ENCODE data around the gene SHC2.

Gene SHC2

GRCh38 chr19:392375-392970 lies 68.4 kb downstream of the SHC2 start:
- TF ChIP-seq TOX (CRISPR knock-in tag; IDR thresholded peaks at IDR 0.05; ENCODE audit: borderline replicate concordance) (no peak), SNAI2 (CRISPR knock-in tag; IDR thresholded peaks at IDR 0.05) (no peak), ZNF70 (CRISPR knock-in tag; IDR thresholded peaks at IDR 0.05) (no peak), RARB (CRISPR knock-in tag; IDR thresholded peaks at IDR 0.05) (no peak), PPARA (CRISPR knock-in tag; IDR thresholded peaks at IDR 0.05; ENCODE audit: borderline replicate concordance) (no peak), TCF4 (CRISPR knock-in tag; IDR thresholded peaks at IDR 0.05; ENCODE audit: borderline replicate concordance) (no peak), ZFP3 (CRISPR knock-in tag; IDR thresholded peaks at IDR 0.05) (no peak), ZNF8 (CRISPR knock-in tag; IDR thresholded peaks at IDR 0.05) (no peak), CREB5 (CRISPR knock-in tag; IDR thresholded peaks at IDR 0.05; ENCODE audit: low read depth) (no peak), ZFP30 (CRISPR knock-in tag; IDR thresholded peaks at IDR 0.05) (no peak), CSRNP3 (CRISPR knock-in tag; IDR thresholded peaks at IDR 0.05) (no peak)
- TF ChIP-seq, protein P1, sequence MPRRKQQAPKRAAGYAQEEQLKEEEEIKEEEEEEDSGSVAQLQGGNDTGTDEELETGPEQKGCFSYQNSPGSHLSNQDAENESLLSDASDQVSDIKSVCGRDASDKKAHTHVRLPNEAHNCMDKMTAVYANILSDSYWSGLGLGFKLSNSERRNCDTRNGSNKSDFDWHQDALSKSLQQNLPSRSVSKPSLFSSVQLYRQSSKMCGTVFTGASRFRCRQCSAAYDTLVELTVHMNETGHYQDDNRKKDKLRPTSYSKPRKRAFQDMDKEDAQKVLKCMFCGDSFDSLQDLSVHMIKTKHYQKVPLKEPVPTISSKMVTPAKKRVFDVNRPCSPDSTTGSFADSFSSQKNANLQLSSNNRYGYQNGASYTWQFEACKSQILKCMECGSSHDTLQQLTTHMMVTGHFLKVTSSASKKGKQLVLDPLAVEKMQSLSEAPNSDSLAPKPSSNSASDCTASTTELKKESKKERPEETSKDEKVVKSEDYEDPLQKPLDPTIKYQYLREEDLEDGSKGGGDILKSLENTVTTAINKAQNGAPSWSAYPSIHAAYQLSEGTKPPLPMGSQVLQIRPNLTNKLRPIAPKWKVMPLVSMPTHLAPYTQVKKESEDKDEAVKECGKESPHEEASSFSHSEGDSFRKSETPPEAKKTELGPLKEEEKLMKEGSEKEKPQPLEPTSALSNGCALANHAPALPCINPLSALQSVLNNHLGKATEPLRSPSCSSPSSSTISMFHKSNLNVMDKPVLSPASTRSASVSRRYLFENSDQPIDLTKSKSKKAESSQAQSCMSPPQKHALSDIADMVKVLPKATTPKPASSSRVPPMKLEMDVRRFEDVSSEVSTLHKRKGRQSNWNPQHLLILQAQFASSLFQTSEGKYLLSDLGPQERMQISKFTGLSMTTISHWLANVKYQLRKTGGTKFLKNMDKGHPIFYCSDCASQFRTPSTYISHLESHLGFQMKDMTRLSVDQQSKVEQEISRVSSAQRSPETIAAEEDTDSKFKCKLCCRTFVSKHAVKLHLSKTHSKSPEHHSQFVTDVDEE (CRISPR knock-in tag; IDR thresholded peaks at IDR 0.05) = no peak
- TF ChIP-seq, protein P2, sequence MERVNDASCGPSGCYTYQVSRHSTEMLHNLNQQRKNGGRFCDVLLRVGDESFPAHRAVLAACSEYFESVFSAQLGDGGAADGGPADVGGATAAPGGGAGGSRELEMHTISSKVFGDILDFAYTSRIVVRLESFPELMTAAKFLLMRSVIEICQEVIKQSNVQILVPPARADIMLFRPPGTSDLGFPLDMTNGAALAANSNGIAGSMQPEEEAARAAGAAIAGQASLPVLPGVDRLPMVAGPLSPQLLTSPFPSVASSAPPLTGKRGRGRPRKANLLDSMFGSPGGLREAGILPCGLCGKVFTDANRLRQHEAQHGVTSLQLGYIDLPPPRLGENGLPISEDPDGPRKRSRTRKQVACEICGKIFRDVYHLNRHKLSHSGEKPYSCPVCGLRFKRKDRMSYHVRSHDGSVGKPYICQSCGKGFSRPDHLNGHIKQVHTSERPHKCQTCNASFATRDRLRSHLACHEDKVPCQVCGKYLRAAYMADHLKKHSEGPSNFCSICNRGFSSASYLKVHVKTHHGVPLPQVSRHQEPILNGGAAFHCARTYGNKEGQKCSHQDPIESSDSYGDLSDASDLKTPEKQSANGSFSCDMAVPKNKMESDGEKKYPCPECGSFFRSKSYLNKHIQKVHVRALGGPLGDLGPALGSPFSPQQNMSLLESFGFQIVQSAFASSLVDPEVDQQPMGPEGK (CRISPR knock-in tag; IDR thresholded peaks at IDR 0.05; ENCODE audit: borderline replicate concordance) = no peak
- no peak for ATAC-seq

GRCh38 chr19:391726-392374 lies 69.0 kb downstream of the SHC2 start:
- TF ChIP-seq ISL1 (CRISPR knock-in tag; IDR thresholded peaks at IDR 0.05) (no peak), SNAI2 (CRISPR knock-in tag; IDR thresholded peaks at IDR 0.05) (no peak), PPARA (CRISPR knock-in tag; IDR thresholded peaks at IDR 0.05; ENCODE audit: borderline replicate concordance) (no peak), ZFP30 (CRISPR knock-in tag; IDR thresholded peaks at IDR 0.05) (no peak), ESRRG (CRISPR knock-in tag; IDR thresholded peaks at IDR 0.05) (no peak), ZNF565 (CRISPR knock-in tag; conservative IDR thresholded peaks at IDR 0.05; ENCODE audit: low read depth) (no peak), OSR1 (CRISPR knock-in tag; IDR thresholded peaks at IDR 0.05) (no peak), CREB5 (CRISPR knock-in tag; IDR thresholded peaks at IDR 0.05; ENCODE audit: low read depth) (no peak), ARNTL (CRISPR knock-in tag; IDR thresholded peaks at IDR 0.05; ENCODE audit: borderline replicate concordance, low read depth) (no peak)
- TF ChIP-seq, protein P3, sequence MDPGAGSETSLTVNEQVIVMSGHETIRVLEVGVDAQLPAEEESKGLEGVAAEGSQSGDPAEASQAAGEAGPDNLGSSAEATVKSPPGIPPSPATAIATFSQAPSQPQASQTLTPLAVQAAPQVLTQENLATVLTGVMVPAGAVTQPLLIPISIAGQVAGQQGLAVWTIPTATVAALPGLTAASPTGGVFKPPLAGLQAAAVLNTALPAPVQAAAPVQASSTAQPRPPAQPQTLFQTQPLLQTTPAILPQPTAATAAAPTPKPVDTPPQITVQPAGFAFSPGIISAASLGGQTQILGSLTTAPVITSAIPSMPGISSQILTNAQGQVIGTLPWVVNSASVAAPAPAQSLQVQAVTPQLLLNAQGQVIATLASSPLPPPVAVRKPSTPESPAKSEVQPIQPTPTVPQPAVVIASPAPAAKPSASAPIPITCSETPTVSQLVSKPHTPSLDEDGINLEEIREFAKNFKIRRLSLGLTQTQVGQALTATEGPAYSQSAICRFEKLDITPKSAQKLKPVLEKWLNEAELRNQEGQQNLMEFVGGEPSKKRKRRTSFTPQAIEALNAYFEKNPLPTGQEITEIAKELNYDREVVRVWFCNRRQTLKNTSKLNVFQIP (CRISPR knock-in tag; IDR thresholded peaks at IDR 0.05; ENCODE audit: borderline replicate concordance, low read depth) = no peak
- no peak for ATAC-seq

Measured in SK-N-SH treated with all-trans-retinoic acid at 6 μM for 48 hours (cell line).